ENCODE measurements around the gene SEMA4G.

Gene SEMA4G

GRCh38 chr10:101008823-101009423, 39.6 kb downstream of the SEMA4G start:
- no peak for DNase-seq

- DNase-seq = no peak
These were observed 41.0 kb downstream of the SEMA4G start for GRCh38 chr10:101010329-101010728.

DNA sequence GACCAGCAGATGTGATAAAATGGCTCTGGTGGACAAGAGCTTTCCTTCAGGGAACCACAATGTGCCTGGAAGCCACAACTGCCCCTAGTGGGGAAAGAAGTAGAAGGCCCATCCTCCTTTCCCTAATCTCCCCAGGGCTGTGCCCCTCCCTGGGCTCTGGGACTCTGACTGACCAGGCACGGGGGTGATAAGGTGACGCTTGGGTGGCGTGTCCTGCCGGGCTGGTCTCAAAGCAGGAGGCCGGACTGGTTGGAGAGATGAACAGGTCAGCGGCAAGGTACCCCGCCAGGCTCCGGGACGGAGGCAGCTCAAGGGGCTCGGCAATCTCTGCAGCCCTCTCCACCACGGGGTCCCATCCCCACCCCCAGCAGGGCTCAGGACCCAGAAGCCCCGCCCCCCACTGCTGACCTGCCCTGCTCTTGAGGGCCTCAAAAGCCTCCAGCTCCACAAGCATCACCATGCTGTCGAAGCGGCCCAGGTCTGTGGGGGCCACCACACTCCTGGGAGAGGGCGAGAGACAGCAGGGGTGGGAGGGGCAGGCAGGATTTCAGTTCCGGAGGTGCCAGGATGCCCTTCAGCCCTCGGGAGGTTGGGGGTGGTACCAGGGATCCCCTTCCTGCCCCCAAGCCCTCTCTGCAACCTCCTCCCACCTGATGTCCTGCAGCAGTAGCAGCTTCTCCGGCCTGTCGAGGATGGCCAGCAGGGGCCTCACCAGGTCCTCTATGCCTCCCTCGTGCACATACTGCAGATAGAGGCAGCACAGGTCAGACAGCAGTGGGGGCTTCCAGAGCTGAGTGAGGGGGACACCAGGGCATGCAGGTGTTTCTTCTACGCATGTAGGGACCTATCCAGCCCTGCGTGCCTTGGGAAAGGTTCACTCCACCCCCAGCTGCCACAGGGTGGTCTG, 42.5 kb downstream of the SEMA4G start:
- no peak for DNase-seq

- peak; percentile 80 for DNase-seq
These were observed 43.4 kb downstream of the SEMA4G start for GRCh38 chr10:101012525-101013364.

DNA sequence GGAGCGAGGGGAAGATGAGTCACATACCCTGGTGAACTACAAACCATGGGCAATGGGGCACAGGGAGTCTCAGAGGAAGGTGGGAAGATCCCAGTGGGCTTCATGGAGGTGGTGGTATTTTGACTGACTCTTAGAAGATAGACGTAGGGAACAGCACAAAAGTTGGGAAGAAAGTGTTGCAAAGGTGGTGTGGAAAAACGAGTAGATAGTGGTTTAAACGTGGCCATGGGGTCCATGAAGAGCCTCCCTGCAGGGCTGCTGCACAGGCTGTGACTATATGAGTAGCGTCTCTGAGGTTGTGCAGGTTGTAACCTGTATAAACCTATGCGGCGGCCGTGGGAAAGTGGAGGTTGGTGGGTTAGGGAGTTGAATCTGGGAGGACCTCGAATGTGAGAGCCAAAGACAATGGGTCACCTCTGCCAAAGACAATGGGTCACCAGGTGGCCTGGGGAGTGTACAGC, 44.1 kb downstream of the SEMA4G start:
- DNase-seq = no peak

DNA sequence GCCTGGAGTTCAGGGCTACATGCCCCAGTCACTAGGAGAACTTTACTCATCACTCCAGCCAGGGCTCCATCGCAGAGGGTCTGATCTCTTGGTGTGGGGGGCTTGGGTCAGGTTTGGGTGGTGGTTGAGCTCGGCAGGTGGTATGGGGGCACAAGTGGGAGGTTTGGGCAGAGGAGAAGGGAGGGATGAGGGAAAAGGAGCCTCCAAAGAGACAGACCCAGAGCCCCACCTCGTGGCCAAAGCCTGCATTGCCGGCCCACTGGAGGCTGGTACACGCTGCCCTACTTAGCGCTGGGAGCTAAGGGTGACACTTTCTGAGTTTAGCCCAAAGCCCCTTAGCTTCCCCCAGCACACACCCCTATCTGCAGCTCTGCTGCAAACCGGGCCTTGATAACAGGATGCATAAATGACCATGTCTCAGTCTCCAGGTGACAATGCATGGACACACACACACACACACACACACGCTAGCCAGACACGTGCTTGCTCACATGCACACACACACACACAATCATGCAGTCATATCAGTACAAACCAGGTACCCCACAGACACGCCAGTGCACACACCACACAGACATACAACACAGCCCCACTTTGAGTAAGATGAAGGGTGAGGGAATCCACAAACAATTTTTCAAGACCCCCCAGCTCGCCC, 45.1 kb downstream of the SEMA4G start:
- peak; percentile 60 for DNase-seq

GRCh38 chr10:101014966-101015581, 45.8 kb downstream of the SEMA4G start:
- DNase-seq = no peak

DNA sequence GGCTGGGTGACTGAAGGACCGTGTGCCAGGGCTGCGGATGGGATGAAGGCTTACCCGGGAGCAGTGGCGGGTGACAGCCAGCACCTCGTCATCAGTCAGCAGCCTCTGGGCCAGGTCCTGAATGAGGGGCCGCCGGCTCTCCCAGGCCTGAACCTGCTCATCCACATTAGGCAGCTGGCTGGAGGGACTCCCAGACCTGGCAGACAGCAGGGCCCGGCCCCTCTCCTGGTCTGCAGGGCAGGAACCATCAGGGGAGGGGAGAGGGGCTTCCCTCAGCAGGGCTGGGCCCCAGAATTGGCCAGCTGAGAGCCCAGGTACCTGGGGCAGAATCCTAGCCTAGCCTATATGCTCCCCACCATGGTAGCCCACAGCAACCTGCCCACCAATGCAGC, 46.3 kb downstream of the SEMA4G start:
- no peak for DNase-seq

GRCh38 chr10:101016814-101017213, 47.5 kb downstream of the SEMA4G start:
- no peak for DNase-seq

DNA sequence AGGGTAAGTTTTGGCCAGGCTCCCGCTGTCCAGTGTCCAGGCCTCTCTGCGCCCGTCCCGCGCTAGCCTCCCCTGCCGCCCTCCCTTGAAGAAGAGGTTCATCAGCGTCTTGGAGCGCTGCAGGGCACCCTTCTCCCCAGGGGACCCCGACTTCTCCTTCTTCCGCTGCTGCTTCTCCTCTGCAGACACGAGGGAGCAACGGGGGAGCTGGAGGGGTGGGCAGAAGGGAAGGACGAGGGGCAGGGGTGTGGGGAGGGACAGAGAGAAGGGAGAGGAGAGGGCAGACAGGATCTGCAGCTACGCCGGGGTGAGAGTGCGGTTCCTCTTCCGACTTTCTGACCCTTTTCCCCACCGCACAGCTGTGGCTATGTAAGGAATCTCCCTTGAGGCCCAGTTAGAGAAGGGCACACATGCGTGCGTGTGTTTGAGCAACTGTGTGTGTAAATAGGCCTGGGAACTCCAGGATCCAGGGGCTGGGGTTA, 48.9 kb downstream of the SEMA4G start:
- no peak for DNase-seq

GRCh38 chr10:101018600-101019439, 49.5 kb downstream of the SEMA4G start:
- DNase-seq = peak; percentile 74
